GM12878 (cell line): ENCODE results near the gene RALB.

ENCODE experiments used
- CREB1 ChIP-seq: IDR thresholded peaks from 2 replicates; pipeline ENCODE4 v1.6.1; 2012; ENCODE audit warnings: low read depth, mild to moderate bottlenecking, inconsistent platforms
- CTCF ChIP-seq, 3 experiments: IDR thresholded peaks in 2 of 3; conservative IDR thresholded peaks in 1 of 3; 2 replicates each; pipeline ENCODE4 v1.5.1; 2011; ENCODE audit warnings: low read depth in 3 of 3, low read length in 3 of 3, mild to moderate bottlenecking in 3 of 3, control low read depth in 2 of 3, moderate library complexity in 2 of 3, inconsistent platforms in 1 of 3, mixed read lengths in 1 of 3; ENCODE audit not compliant: control insufficient read depth in 2 of 3, insufficient read depth in 1 of 3; ENCODE audit errors: extremely low read depth in 1 of 3
- POLR2A ChIP-seq: IDR thresholded peaks from 2 replicates; pipeline ENCODE4 v1.6.1; 2011; ENCODE audit warnings: low read depth, mild to moderate bottlenecking, low read length

- TF ChIP-seq CTCF (IDR thresholded peaks at IDR 0.05 in 2 of 3, conservative IDR thresholded peaks at IDR 0.05 in 1 of 3; ENCODE audit: control insufficient read depth in 2 of 3, extremely low read depth in 1 of 3, insufficient read depth in 1 of 3, low read depth in 3 of 3, low read length in 3 of 3), result no peak
- no peak for TF ChIP-seq POLR2A
- no peak for TF ChIP-seq CREB1
Observed at GRCh38 chr2:120257522-120257921, 4.9 kb downstream of the RALB start.
